Stimulated activated CD8-positive, alpha-beta memory T cell treated with anti-CD3 and anti-CD28 coated beads, Interleukin-15, amount 100 ng/mL, for 48 hours (primary cell): Measurements from ENCODE around the gene SLC18A2.
"Not testable (repeated sequence)": the region's sequence is repeated elsewhere in the genome, so short reads cannot be mapped to it uniquely, and the experiment has no call there.

ENCODE experiments used
- DNase-seq, 2 donors: peaks; one replicate each; pipeline ENCODE4 v3.0.0-alpha.2; 2020; ENCODE audit warnings: low read depth in 2 of 2

Gene SLC18A2

GRCh38 chr10:117240621-117241529 is at the start of gene SLC18A2:
SLC18A2 (plus strand) TSS chr10:117241114; CDS start chr10:117241694, 580 bp downstream.
- no peak for DNase-seq

GRCh38 chr10:117197189-117197588 is 43.7 kb upstream of the SLC18A2 start, which contains the start of gene KCNK18:
KCNK18 (plus strand) TSS chr10:117197489; CDS start chr10:117197489, 0 bp downstream.
- DNase-seq = no peak

DNA sequence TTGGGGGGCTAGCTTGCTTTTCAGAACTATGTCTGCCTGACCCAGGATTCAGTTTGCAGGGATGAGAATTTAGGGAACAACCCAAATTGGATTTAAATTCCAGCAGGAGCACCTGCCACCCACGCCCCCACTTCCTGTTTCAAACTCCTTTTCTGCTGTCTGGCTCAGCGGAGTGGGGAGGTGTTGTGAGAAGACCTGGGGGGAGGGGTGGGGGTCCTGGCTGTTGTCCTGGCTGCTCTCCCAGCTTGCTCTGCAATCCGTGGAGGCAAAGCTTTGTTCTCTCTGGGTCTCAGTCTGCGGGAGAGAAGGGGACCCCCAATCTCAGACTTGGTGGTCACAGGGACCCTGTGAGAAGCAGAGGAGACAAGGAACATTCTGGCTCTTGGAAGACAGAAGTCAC is 42.8 kb upstream of the SLC18A2 start:
- no peak for DNase-seq

DNA sequence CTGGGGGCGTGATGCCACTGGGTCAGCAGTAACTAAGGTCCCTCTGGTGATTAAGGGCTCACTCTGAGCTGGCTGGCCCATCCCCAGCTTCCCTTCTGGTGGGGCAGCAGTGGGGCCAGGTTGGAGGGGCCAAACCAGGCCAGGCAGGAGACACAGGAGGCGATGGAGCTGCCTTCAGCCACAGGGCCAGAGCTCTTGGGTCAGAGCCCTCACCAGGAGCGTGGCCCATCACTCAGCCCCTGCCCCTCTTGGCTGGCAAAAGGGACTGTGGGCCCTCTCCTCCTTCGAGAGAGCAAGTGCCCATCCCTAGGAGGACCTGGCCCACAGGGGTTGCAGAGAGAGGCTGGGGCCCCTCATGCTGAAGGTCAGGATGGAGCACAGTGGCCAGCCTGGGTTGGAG is 39.1 kb upstream of the SLC18A2 start:
- no peak for DNase-seq

GRCh38 chr10:117204316-117204715 is 36.6 kb upstream of the SLC18A2 start:
- DNase-seq = no peak

GRCh38 chr10:117212176-117212575 is 28.7 kb upstream of the SLC18A2 start:
- DNase-seq = no peak

DNA sequence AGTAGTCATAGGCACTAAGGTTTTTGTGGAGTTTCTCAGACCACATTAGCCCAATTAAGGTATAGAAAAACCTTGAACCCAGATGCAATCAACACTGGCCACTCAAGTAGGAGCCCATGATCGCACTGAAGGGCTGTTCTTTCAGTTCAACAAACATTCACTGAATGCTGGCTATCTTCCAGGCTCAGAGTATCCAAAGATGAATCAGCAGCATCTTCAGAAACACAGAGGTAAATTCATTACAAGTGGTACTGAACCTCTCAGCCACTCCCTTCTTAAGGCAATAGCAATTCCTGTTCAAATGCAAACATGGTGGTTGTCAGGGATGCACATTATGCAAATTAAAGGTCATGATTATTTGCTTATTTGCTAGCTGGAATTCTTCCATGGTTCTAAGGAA is 26.5 kb upstream of the SLC18A2 start:
- no peak for DNase-seq

- DNase-seq = no peak
Observed at GRCh38 chr10:117215079-117215478, 25.8 kb upstream of the SLC18A2 start.

GRCh38 chr10:117216028-117216427 is 24.9 kb upstream of the SLC18A2 start:
- no peak for DNase-seq

GRCh38 chr10:117216611-117217195 is 24.2 kb upstream of the SLC18A2 start:
- DNase-seq = peak; percentile 44 to 51

DNA sequence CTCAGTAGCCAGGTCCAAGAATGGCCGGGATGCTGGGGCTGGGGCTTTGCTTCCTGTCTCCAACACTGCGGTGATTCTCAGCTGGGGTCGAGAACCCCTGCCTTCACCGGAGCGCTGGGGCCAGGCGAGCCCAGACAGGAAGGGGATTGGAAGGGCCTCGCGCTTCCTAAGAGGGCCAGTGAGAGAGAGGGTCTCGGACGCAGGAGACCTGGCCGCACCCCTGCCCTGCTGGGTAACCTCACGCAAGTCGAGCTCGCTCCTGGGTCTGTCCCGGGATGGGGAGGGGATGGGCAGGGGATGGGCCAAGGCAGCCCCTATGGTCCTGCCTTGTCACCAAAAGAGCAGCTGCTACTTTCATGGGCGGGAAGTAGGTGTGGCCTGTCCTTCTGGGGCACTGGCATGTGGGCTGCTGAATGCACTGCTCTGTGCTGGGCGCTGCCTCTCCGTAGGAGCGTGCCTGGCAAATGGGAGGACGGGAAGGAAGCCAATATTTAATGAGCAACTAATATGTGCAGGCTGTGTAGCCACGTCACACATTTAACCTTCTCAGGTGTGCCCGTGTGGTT is 23.6 kb upstream of the SLC18A2 start:
- no peak for DNase-seq

DNA sequence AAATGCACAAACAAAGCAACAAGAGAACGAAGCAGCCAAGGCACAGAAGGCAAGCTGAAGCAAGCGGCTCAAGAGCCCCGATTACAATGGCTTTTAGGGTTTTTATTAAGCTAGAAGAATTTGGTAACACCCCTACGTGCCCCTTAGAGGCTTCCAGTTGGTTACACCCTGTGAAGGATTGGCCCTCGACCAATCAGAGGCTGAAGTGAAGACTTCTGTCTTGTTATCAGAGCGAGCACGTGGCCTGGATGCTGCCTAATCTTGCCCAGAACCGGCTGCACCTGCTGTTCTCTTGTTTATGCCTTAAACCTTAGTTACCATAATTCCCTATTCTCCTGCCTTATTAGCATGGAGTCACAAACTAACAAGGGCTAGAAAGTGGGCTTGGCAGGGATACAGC is 22.3 kb upstream of the SLC18A2 start:
- no peak for DNase-seq

DNA sequence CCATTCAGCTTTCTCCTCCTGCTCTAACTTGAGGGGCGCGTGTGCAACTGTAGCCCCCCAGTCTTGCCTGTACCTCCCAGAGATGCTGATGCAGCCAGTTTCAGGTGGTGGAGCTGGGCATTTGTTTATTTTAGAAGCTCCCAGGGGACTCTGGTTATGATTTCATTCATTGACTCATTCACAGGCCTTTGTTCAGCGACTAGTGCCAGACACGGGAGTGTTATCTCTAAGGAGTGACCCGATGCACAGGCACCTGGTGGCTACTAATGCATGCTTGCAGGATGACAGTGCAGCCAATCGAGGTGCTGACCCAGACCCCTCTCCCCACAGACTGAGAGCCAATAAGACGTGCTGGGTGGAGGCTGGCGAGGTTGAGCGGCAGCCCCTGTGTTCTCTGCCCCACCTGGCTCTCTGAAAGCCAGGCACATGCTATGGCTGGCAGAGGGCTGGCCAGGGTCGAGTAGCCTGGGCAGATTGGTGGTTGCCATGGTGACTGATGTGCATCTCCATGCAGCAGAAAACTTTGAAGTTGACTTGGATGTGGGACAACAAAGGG is 19.7 kb upstream of the SLC18A2 start:
- DNase-seq = no peak

- DNase-seq = no peak
Observed at GRCh38 chr10:117222552-117222951, 18.4 kb upstream of the SLC18A2 start.

GRCh38 chr10:117222976-117223692 is 17.8 kb upstream of the SLC18A2 start:
- DNase-seq = no peak

GRCh38 chr10:117223693-117224430 is 17.1 kb upstream of the SLC18A2 start:
- DNase-seq = no peak

GRCh38 chr10:117224881-117225280 is 16.0 kb upstream of the SLC18A2 start:
- no peak for DNase-seq

DNA sequence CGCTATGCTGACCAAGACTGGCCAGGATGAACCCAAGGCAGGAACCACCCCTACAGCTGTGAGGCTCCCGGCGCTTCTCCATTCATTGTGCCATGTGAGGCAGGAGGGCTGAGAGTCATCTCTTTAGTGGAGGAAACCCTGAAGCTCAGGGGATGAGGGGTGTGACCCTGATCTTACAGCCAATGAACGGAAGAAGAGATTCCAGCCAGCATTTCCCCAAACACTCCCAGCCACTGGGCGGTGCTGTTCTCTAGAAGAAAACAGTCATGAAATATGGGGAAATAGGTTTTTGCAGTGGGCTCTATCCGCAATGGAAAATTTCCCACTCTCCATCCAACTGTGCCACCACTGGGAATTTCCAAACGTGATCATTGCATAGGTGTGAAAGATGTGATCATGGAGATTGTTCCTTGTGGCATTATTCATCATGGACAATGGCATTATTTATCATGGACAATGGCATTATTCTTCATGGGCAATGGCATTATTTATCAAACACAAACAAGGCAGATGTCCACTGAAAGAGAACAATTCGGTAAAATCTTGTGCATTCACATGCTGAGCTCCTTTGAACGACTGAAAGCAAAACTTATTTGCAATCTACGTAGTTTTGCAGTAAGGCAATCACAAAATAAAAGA is 14.0 kb upstream of the SLC18A2 start:
- DNase-seq = no peak

- no peak for DNase-seq
Observed at GRCh38 chr10:117228210-117228609, 12.7 kb upstream of the SLC18A2 start.

GRCh38 chr10:117230107-117230506 is 10.8 kb upstream of the SLC18A2 start:
- DNase-seq = not testable (repeated sequence)
